ENCODE data around the gene AKTIP. TPM values are rescaled to one million over a fixed set of nuclear protein-coding genes. Genes with fewer than 3 reads are reported as not detected.
"Not testable (repeated sequence)": the region's sequence is repeated elsewhere in the genome, so short reads cannot be mapped to it uniquely, and the experiment has no call there.

AKTIP gene
- total and polyA plus RNA-seq, 8 donors: 8.7 to 18.6 (median 13.2) TPM

- Histone ChIP-seq H3K4me3 (no peak overlapping the region), H3K9me3 (no peaks in the 10 kb centered on the region), H3K36me3 (no peaks in the 10 kb centered on the region), H3K4me1 (no peaks in the 10 kb centered on the region), H3K27me3 (no peaks in the 10 kb centered on the region), H3K27ac (no peak overlapping the region)
- ATAC-seq (peak in 1 of 4 donors; percentile 33), FAIRE-seq (no peak), DNase-seq (no peak)
- intact Hi-C loops (cut with DNase I): no loop called here
- 49 to 50% methylated on average over 21 of the region's 21 CpGs for WGBS, 2 donors
- TF ChIP-seq CTCF (IDR thresholded peaks at IDR 0.05): no peak
Observed at GRCh38 chr16:53542283-53542682, 39.3 kb upstream of the AKTIP start.

GRCh38 chr16:53541326-53541725, 38.3 kb upstream of the AKTIP start:
- Histone ChIP-seq H3K27me3 (no peaks in the 10 kb centered on the region), H3K4me3 (no peak overlapping the region)

GRCh38 chr16:53539759-53540718, 37.0 kb upstream of the AKTIP start:
- ATAC-seq; DNase-seq; H3K27ac ChIP-seq; H3K4me1 ChIP-seq; FAIRE-seq; intact Hi-C loops (cut with DNase I); H3K36me3 ChIP-seq; H3K27me3 ChIP-seq; H3K4me3 ChIP-seq; H3K9me3 ChIP-seq: not testable (repeated sequence)
- 73 to 78% methylated on average over 13 of the region's 13 CpGs for WGBS, 2 donors

More at GRCh38 chr16:53541326-53541725, 38.3 kb upstream of the AKTIP start:
- FAIRE-seq (no peak), ATAC-seq (no peak), DNase-seq (no peak)
- no peak for TF ChIP-seq CTCF (IDR thresholded peaks at IDR 0.05)
- Histone ChIP-seq H3K27ac (no peak overlapping the region), H3K9me3 (no peaks in the 10 kb centered on the region), H3K36me3 (no peaks in the 10 kb centered on the region), H3K4me1 (no peaks in the 10 kb centered on the region)
- intact Hi-C loops (cut with DNase I): no loop called here
- WGBS, 2 donors: 75 to 86% methylated on average over 9 of the region's 9 CpGs

GRCh38 chr16:53539346-53539745, 36.3 kb upstream of the AKTIP start:
- DNase-seq; intact Hi-C loops (cut with DNase I); H3K27me3 ChIP-seq; H3K27ac ChIP-seq; ATAC-seq; H3K4me1 ChIP-seq; H3K36me3 ChIP-seq; H3K9me3 ChIP-seq; FAIRE-seq; H3K4me3 ChIP-seq: not testable (repeated sequence)
- WGBS, 2 donors: 86 to 96% methylated on average over 7 to 26 of the region's 27 CpGs

- Histone ChIP-seq H3K36me3 (no peaks in the 10 kb centered on the region), H3K9me3 (no peaks in the 10 kb centered on the region), H3K4me1 (no peaks in the 10 kb centered on the region), H3K27ac (no peak overlapping the region), H3K4me3 (no peak overlapping the region), H3K27me3 (no peaks in the 10 kb centered on the region)
- ATAC-seq (no peak), DNase-seq (no peak), FAIRE-seq (no peak)
- intact Hi-C loops (cut with DNase I): no loop called here
- TF ChIP-seq CTCF (IDR thresholded peaks at IDR 0.05): no peak
- WGBS, 2 donors: 82 to 83% methylated on average over 5 of the region's 5 CpGs
Observed at GRCh38 chr16:53537626-53538025, 34.6 kb upstream of the AKTIP start.

GRCh38 chr16:53534206-53534605, 31.2 kb upstream of the AKTIP start:
- Histone ChIP-seq H3K9me3 (no peaks in the 10 kb centered on the region), H3K27me3 (no peaks in the 10 kb centered on the region), H3K27ac (no peak overlapping the region), H3K36me3 (no peaks in the 10 kb centered on the region), H3K4me1 (no peaks in the 10 kb centered on the region), H3K4me3 (no peak overlapping the region)
- DNase-seq (no peak), FAIRE-seq (no peak), ATAC-seq (no peak)
- TF ChIP-seq CTCF (IDR thresholded peaks at IDR 0.05): no peak
- intact Hi-C loops (cut with DNase I): no loop called here
- 85 to 89% methylated on average over 2 of the region's 2 CpGs for WGBS, 2 donors

Measured in pancreas (tissue), 10 donors.